Heart left ventricle (tissue), 16 donors: ENCODE data around the gene GPRIN1. TPM values are rescaled to one million over a fixed set of nuclear protein-coding genes. Genes with fewer than 3 reads are reported as not detected.

Experiments
- ATAC-seq, 4 donors: fragments of 200-7000 bp; cut with Tn5 transposase; one replicate each; pipeline ENCODE4 v1.9.1; 2020 to 2022; ENCODE audit warnings: moderate library complexity in 4 of 4, mild to moderate bottlenecking in 3 of 4, moderate number of reproducible peaks in 1 of 4
- DNase-seq, 5 donors: peaks; one replicate each; pipeline ENCODE4 v3.0.0-alpha.2; 2020
- H3K27ac ChIP-seq, 12 donors: fragments of 200-600 bp; sonication (generic) in 4 of 12; one replicate each; pipeline versions ENCODE4 v1.5.0 to v1.8.0; 2016 to 2022; ENCODE audit warnings: mild to moderate bottlenecking in 2 of 12
- H3K27me3 ChIP-seq, 9 donors: fragments of 200-600 bp; sonication (generic) in 2 of 9; one replicate each; pipeline versions ENCODE4 v1.5.1 to v1.8.0; 2016 to 2022; ENCODE audit warnings: mild to moderate bottlenecking in 3 of 9
- H3K36me3 ChIP-seq, 9 donors: fragments of 200-600 bp; sonication (generic) in 2 of 9; one replicate each; pipeline versions ENCODE4 v1.5.0 to v1.8.0; 2018 to 2022; ENCODE audit warnings: mild to moderate bottlenecking in 2 of 9
- H3K4me1 ChIP-seq, 12 donors: fragments of 200-600 bp; sonication (generic) in 4 of 12; one replicate each; pipeline versions ENCODE4 v1.5.0 to v1.8.0; 2016 to 2022; ENCODE audit warnings: mild to moderate bottlenecking in 3 of 12
- H3K4me3 ChIP-seq, 12 donors: fragments of 200-600 bp; sonication (generic) in 4 of 12; one replicate each; pipeline versions ENCODE4 v1.5.0 to v1.8.0; 2017 to 2022; ENCODE audit warnings: mild to moderate bottlenecking in 9 of 12, moderate library complexity in 4 of 12
- H3K9me3 ChIP-seq, 12 donors: fragments of 200-600 bp; sonication (generic) in 4 of 12; one replicate each; pipeline versions ENCODE4 v1.5.0 to v1.8.0; 2016 to 2022; ENCODE audit warnings: mild to moderate bottlenecking in 1 of 12
- CTCF ChIP-seq, 12 donors: fragments of 200-600 bp; sonication (generic) in 4 of 12; IDR thresholded peaks; one replicate each; pipeline versions ENCODE4 v1.5.0 to v1.8.0; 2018 to 2022; ENCODE audit warnings: antibody characterized with exemption in 12 of 12, mild to moderate bottlenecking in 5 of 12
- POLR2A ChIP-seq, 2 donors: fragments of 450-650 bp; IDR thresholded peaks; one replicate each; pipeline ENCODE4 v1.6.1; 2017; ENCODE audit warnings: antibody characterized with exemption in 2 of 2, mild to moderate bottlenecking in 2 of 2, moderate library complexity in 2 of 2
- WGBS, 4 donors: extraction: QIAGEN DNeasy Blood & Tissue Kit in 2 of 4; methylation state at CpG; one replicate each; pipeline versions ENCODE4 v1.1.5 to v1.1.7; 2013 to 2018; 5-methylcytosine and 5-hydroxymethylcytosine counted together
- intact Hi-C, 10 donors: fragments of 100-400 bp; cut with DNase I; formaldehyde crosslinking; loops; one replicate each; pipeline versions ENCODE4 v1.11.1 to v1.14.2; 2022
- polyA plus RNA-seq, 2 donors: library from polyadenylated mRNA; stranded (reverse); fragments of 200-250 nt; gene quantifications; one replicate each; pipeline ENCODE4 v1.2.3, GENCODE V29; 2013
- total RNA-seq, 9 donors: library from RNA; depleted of rRNA in 2 of 9; stranded (reverse); fragments of >200 nt in 2 of 9; fragmentation: NEBNext Ultra II Directional in 3 of 9; extraction: Animal tissue kit (Norgen Biotek cat#: 25700) in 3 of 9; gene quantifications; one replicate each; pipeline versions ENCODE4 v1.1.0 to v1.2.4, GENCODE V29; 2016 to 2023
- donor health status: ischemic (EF 13 %, LVEDD 7.1; RV severe dilation, severe dysfunction).
- donor health status: healthy with polysubstance abuse.
- donor health status: DM: no; HTN: yes; CAD: no.
- donor health status: DM: no; HTN: no; CAD: no.
- donor health status: ischemic (EF 25% LVEDD 6.9; RV normal size, moderate dysfunction).
- donor health status: ischemic (EF 25% LVEDD 5.7; RV mildly dilated, moderate dysfunction).
- donor health status: healthy.
- donor health status: DM: yes; HTN: yes; CAD: no.
- donor health status: ischemic (EF 35%, LVEDD 5.7; RV mildly dilated, moderate dysfunction).
- donor health status: nonischemic (EF 11% LVEDD 7.7; RV severe dilation, severe dysfunction).
- donor health status: DM: yes; HTN: yes; CAD: no.
- donor health status: PGD.
- donor health status: ischemic (EF 29% LVEDD 5.4; RV normal size, mild dysfunction).
- donor health status: nonischemic (EF 23%, LVEDD 6.1; RV moderate dilation, normal function).

Gene GPRIN1
- total and polyA plus RNA-seq, 11 donors = 0.15 to 1.9 (median 0.36) TPM

- intact Hi-C loops = no loop called here
- H3K9me3 ChIP-seq = no peaks in the 10 kb centered on the region
- no peak overlapping the region for H3K4me3 ChIP-seq
- WGBS, 4 donors = 38 to 47% (median 42%) methylated on average over 6 of the region's 6 CpGs
- peaks cover 0 to 35% (median 8%) of the 10 kb centered on the region in 9 donors for H3K27me3 ChIP-seq
- no peaks in the 10 kb centered on the region for H3K36me3 ChIP-seq
- no peak overlapping the region for H3K27ac ChIP-seq
- DNase-seq = peak in 1 of 5 donors; percentile 3
- H3K4me1 ChIP-seq = no peaks in the 10 kb centered on the region
- TF ChIP-seq CTCF (IDR thresholded peaks at IDR 0.05) = no peak
- no peak for TF ChIP-seq POLR2A (IDR thresholded peaks at IDR 0.05)
- no peak for ATAC-seq
These were observed 44.1 kb downstream of the GPRIN1 start for GRCh38 chr5:176565760-176566288.

- intact Hi-C loops = no loop called here
- Histone ChIP-seq H3K27me3 (peaks cover 0 to 26% (median 5%) of the 10 kb centered on the region in 9 donors), H3K9me3 (no peaks in the 10 kb centered on the region), H3K4me3 (no peak overlapping the region), H3K27ac (no peak overlapping the region), H3K36me3 (no peaks in the 10 kb centered on the region), H3K4me1 (no peaks in the 10 kb centered on the region)
- TF ChIP-seq POLR2A (IDR thresholded peaks at IDR 0.05) (no peak), CTCF (IDR thresholded peaks at IDR 0.05) (no peak)
- WGBS, 4 donors = 68 to 77% (median 73%) methylated on average over 10 of the region's 10 CpGs
- ATAC-seq (no peak), DNase-seq (no peak)
These were observed 46.0 kb downstream of the GPRIN1 start for GRCh38 chr5:176564002-176564401.

GRCh38 chr5:176562189-176562588, 47.8 kb downstream of the GPRIN1 start:
- H3K4me1 ChIP-seq = no peaks in the 10 kb centered on the region
- H3K36me3 ChIP-seq = no peaks in the 10 kb centered on the region
- TF ChIP-seq CTCF (IDR thresholded peaks at IDR 0.05) = no peak
- no peak for TF ChIP-seq POLR2A (IDR thresholded peaks at IDR 0.05)
- no peak overlapping the region for H3K27ac ChIP-seq
- H3K4me3 ChIP-seq = no peak overlapping the region
- no peaks in the 10 kb centered on the region for H3K9me3 ChIP-seq
- DNase-seq (no peak), ATAC-seq (no peak)
- 60 to 65% (median 61%) methylated on average over 10 of the region's 10 CpGs for WGBS, 4 donors
- peaks cover 0 to 13% (median 0%) of the 10 kb centered on the region in 9 donors for H3K27me3 ChIP-seq
- intact Hi-C loops = no loop called here

GRCh38 chr5:176561259-176561658, 48.7 kb downstream of the GPRIN1 start:
- H3K27ac ChIP-seq = no peak overlapping the region
- no peak overlapping the region for H3K4me3 ChIP-seq
- peak in 1 of 5 donors; percentile 10 for DNase-seq
- H3K9me3 ChIP-seq = no peaks in the 10 kb centered on the region
- no peaks in the 10 kb centered on the region for H3K4me1 ChIP-seq
- intact Hi-C loops = no loop called here
- WGBS, 4 donors = 80 to 89% (median 86%) methylated on average over 3 of the region's 3 CpGs
- H3K36me3 ChIP-seq = no peaks in the 10 kb centered on the region
- TF ChIP-seq CTCF (IDR thresholded peaks at IDR 0.05) (no peak), POLR2A (IDR thresholded peaks at IDR 0.05) (no peak)
- peaks cover 0 to 9% (median 0%) of the 10 kb centered on the region in 9 donors for H3K27me3 ChIP-seq
- ATAC-seq = no peak
